Endothelial cell of umbilical vein (primary cell): ENCODE measurements around the gene COL21A1. TPM values are rescaled to one million over a fixed set of nuclear protein-coding genes. Genes with fewer than 3 reads are reported as not detected.

Source experiments
- BruUV-seq: library from RNA; stranded (reverse); fragments of 400-500 nt; replicated peaks from 2 replicates; lab custom pipeline; 2021; lab: Mats Ljungman, UMichigan
- CTCF ChIA-PET: fragments of 300-600, 350-600 bp; sonication (Branson Sonifier 250); formaldehyde crosslinking; loops from one replicate; lab custom pipeline; 2021; ENCODE audit warnings: antibody characterized with exemption, inconsistent platforms; lab: Charles Lee
- POLR2A ChIA-PET: fragments of 300-600, 350-600 bp; sonication (Branson Sonifier 250); formaldehyde crosslinking; loops from one replicate; lab custom pipeline; 2021; ENCODE audit warnings: antibody characterized with exemption, inconsistent platforms; lab: Charles Lee
- DNase-seq: peaks from one replicate; pipeline ENCODE4 v3.0.0-alpha.2; 2011; ENCODE audit warnings: low read depth, low spot score
- FAIRE-seq: peaks from 2 replicates; lab custom pipeline; 2011; peaks lifted over from hg19 to GRCh38; lab: Jason Lieb, UNC
- H2AFZ ChIP-seq: 2 replicates; pipeline ENCODE4 v1.6.0; 2012; ENCODE audit warnings: low read depth, low read length, control low read depth, inconsistent platforms
- H3K27ac ChIP-seq: 2 replicates; pipeline ENCODE4 v1.5.1; 2011; ENCODE audit warnings: low read depth, mild to moderate bottlenecking, control low read depth, low read length, moderate library complexity; ENCODE audit not compliant: insufficient read depth
- H3K27me3 ChIP-seq, 2 experiments: 2 replicates each; pipeline versions ENCODE4 v1.6.0 to v1.6.1; 2011; ENCODE audit warnings: low read length in 2 of 2, mixed read lengths in 1 of 2; ENCODE audit not compliant: control insufficient read depth in 2 of 2, insufficient read depth in 2 of 2
- H3K36me3 ChIP-seq, 2 experiments: 2 replicates in 1 of 2; 3 replicates in 1 of 2; pipeline ENCODE4 v1.5.1; 2011; ENCODE audit warnings: low read length in 2 of 2, mild to moderate bottlenecking in 1 of 2, moderate library complexity in 1 of 2; ENCODE audit not compliant: control insufficient read depth in 2 of 2, insufficient read depth in 2 of 2; ENCODE audit errors: extremely low read depth in 1 of 2
- H3K4me1 ChIP-seq: 3 replicates; pipeline ENCODE4 v1.5.1; 2011; ENCODE audit warnings: mild to moderate bottlenecking, low read length; ENCODE audit not compliant: control insufficient read depth, insufficient read depth; ENCODE audit errors: extremely low read depth
- H3K4me2 ChIP-seq: 2 replicates; pipeline ENCODE4 v1.6.1; 2011; ENCODE audit warnings: low read length, control low read depth, mixed read lengths; ENCODE audit not compliant: insufficient read depth
- H3K4me3 ChIP-seq, 3 experiments: fragments of 200-600 bp in 1 of 3; sonication (generic), shearing (Covaris generic) in 1 of 3; replicated peaks in 1 of 3; 2 replicates each; pipeline ENCODE4 v1.5.1; 2011 to 2016; ENCODE audit warnings: control low read depth in 3 of 3, low read length in 3 of 3, mild to moderate bottlenecking in 2 of 3, inconsistent platforms in 1 of 3, low read depth in 1 of 3, moderate library complexity in 1 of 3; ENCODE audit not compliant: insufficient read depth in 1 of 3
- H3K79me2 ChIP-seq: 2 replicates; pipeline ENCODE4 v1.6.0; 2012; ENCODE audit warnings: low read length, inconsistent platforms; ENCODE audit not compliant: control insufficient read depth, insufficient read depth
- H3K9ac ChIP-seq: replicated peaks from 2 replicates; pipeline ENCODE3; 2011; ENCODE audit warnings: low read length, control low read depth; ENCODE audit not compliant: insufficient read depth; ENCODE audit errors: extremely low read depth
- H3K9me1 ChIP-seq: replicated peaks from 3 replicates; pipeline ENCODE4 v1.6.0; 2011; ENCODE audit warnings: mild to moderate bottlenecking, low read length; ENCODE audit not compliant: control insufficient read depth, insufficient read depth; ENCODE audit errors: extremely low read depth
- H3K9me3 ChIP-seq: replicated peaks from 2 replicates; pipeline ENCODE4 v1.5.1; 2012; ENCODE audit warnings: low read length, inconsistent platforms; ENCODE audit not compliant: control insufficient read depth, insufficient read depth
- H4K20me1 ChIP-seq: replicated peaks from 2 replicates; pipeline ENCODE3; 2011; ENCODE audit warnings: mild to moderate bottlenecking, low read length; ENCODE audit not compliant: control insufficient read depth, insufficient read depth; ENCODE audit errors: extremely low read depth
- CTCF ChIP-seq, 2 donors: IDR thresholded peaks; 1 replicate in 1 of 2; 2 replicates in 1 of 2; pipeline ENCODE4 v1.5.1; 2011; ENCODE audit warnings: low read length in 2 of 2, mild to moderate bottlenecking in 2 of 2, moderate library complexity in 2 of 2, control low read depth in 1 of 2, inconsistent platforms in 1 of 2, low read depth in 1 of 2; ENCODE audit not compliant: insufficient read depth in 1 of 2; ENCODE audit errors: extremely low read depth in 1 of 2
- EZH2 ChIP-seq: IDR thresholded peaks from 2 replicates; pipeline ENCODE4 v1.6.1; 2012; ENCODE audit warnings: borderline replicate concordance, low read depth, mild to moderate bottlenecking, moderate library complexity, low read length, inconsistent platforms; ENCODE audit not compliant: severe bottlenecking
- FOS ChIP-seq: IDR thresholded peaks from 2 replicates; pipeline ENCODE4 v1.6.1; 2011; ENCODE audit warnings: mild to moderate bottlenecking, low read length, moderate library complexity, borderline replicate concordance; ENCODE audit not compliant: insufficient read depth
- GATA2 ChIP-seq: IDR thresholded peaks from 2 replicates; pipeline ENCODE4 v1.7.0; 2011; ENCODE audit warnings: low read depth, mild to moderate bottlenecking, moderate library complexity, mixed read lengths, low read length; ENCODE audit not compliant: insufficient read length, insufficient read depth
- JUN ChIP-seq: IDR thresholded peaks from 2 replicates; pipeline ENCODE4 v1.6.1; 2011; ENCODE audit warnings: borderline replicate concordance, low read depth; ENCODE audit not compliant: insufficient read length, insufficient read depth
- MAX ChIP-seq: IDR thresholded peaks from 2 replicates; pipeline ENCODE4 v1.6.1; 2011; ENCODE audit not compliant: insufficient read depth, insufficient read length
- MYC ChIP-seq: IDR thresholded peaks from one replicate; pipeline ENCODE4 v1.6.1; 2011; ENCODE audit warnings: mild to moderate bottlenecking, low read depth, low read length
- POLR2A ChIP-seq: IDR thresholded peaks from 2 replicates; pipeline ENCODE4 v1.6.1; 2012; ENCODE audit warnings: low read depth, mild to moderate bottlenecking, control low read depth, low read length
- POLR2AphosphoS5 ChIP-seq: IDR thresholded peaks from 2 replicates; pipeline ENCODE4 v1.6.1; 2012; ENCODE audit warnings: low read depth, mild to moderate bottlenecking, control low read depth, low read length, moderate library complexity; ENCODE audit not compliant: insufficient read depth
- dilution Hi-C: fragments of 300-500 bp; cut with MboI; formaldehyde crosslinking; loops from one replicate; pipeline ENCODE4 v1.15.0; 2019; ENCODE audit warnings: low sequenced_read_pairs; ENCODE audit not compliant: extremely low pct_ligation_motif_present
- intact Hi-C: fragments of 100-400 bp; cut with micrococcal nuclease; formaldehyde crosslinking; loops from one replicate; pipeline ENCODE4 v1.10.0; 2022
- polyA plus RNA-seq, 4 experiments: library from polyadenylated mRNA; depleted of rRNA in 3 of 4; stranded (reverse) in 3 of 4; unstranded in 1 of 4; fragments of >200 nt; gene quantifications; 2 replicates each; pipeline versions ENCODE4 v1.2.1 to v1.2.3, GENCODE V29; 2011 to 2012; ENCODE audit warnings: missing spikeins in 1 of 4
- total RNA-seq: library from RNA; stranded (reverse); gene quantifications from 2 replicates; pipeline ENCODE4 v1.2.3, GENCODE V29; 2021

COL21A1 gene
- total and polyA plus RNA-seq, 2 donors (not counting 3 experiments of a cell fraction or from before 2014, with no cell fraction given) = 0.22 to 1.4 TPM

GRCh38 chr6:56222499-56222898, 24.9 kb downstream of the COL21A1 start:
- Histone ChIP-seq H3K9me3 (no peaks in the 10 kb centered on the region), H3K27ac (no peak overlapping the region), H3K36me3 (no peaks in the 10 kb centered on the region), H3K79me2 (no peaks in the 10 kb centered on the region), H3K27me3 (no peaks in the 10 kb centered on the region), H3K4me3 (no peak overlapping the region), H3K9me1 (no peaks in the 10 kb centered on the region), H3K9ac (no peak overlapping the region), H3K4me1 (no peaks in the 10 kb centered on the region), H3K4me2 (no peak overlapping the region), H2AFZ (no peak overlapping the region), H4K20me1 (no peaks in the 10 kb centered on the region)
- no peak for FAIRE-seq
- dilution Hi-C loops (no loop called here), intact Hi-C loops (no loop called here)
- DNase-seq = no peak
- no peak for TF ChIP-seq MAX
- no peak for TF ChIP-seq FOS
- TF ChIP-seq GATA2 = no peak
- no peak for TF ChIP-seq JUN
- TF ChIP-seq EZH2 = no peak
- no peak for TF ChIP-seq CTCF (IDR thresholded peaks at IDR 0.05; ENCODE audit: extremely low read depth in 1 of 2, insufficient read depth in 1 of 2, low read depth in 1 of 2, low read length in 2 of 2)
- no peak for TF ChIP-seq POLR2AphosphoS5
- no peak for TF ChIP-seq MYC
- TF ChIP-seq POLR2A = no peak
- ChIA-PET CTCF (interaction anchor here (1.2 kb wide), 1 partner anchor 9 kb away, joined by 4 read pairs; no protein-coding TSS in a partner anchor), POLR2A (no interaction called here)
- no TSS peak for BruUV-seq
